Gastroesophageal sphincter (tissue), 3 donors: ENCODE measurements around the gene NFIA.

ENCODE experiments used
- EP300 ChIP-seq: sonication (generic); formaldehyde crosslinking; IDR thresholded peaks from one replicate; pipeline ENCODE4 v1.6.1; 2017; ENCODE audit warnings: antibody characterized with exemption, mild to moderate bottlenecking
- POLR2A ChIP-seq, 2 donors: fragments of 450-650 bp; IDR thresholded peaks; one replicate each; pipeline ENCODE4 v1.6.1; 2017; ENCODE audit warnings: antibody characterized with exemption in 2 of 2, mild to moderate bottlenecking in 2 of 2, moderate library complexity in 1 of 2
- POLR2AphosphoS5 ChIP-seq: sonication (generic); formaldehyde crosslinking; IDR thresholded peaks from one replicate; pipeline ENCODE4 v1.6.1; 2017; ENCODE audit warnings: antibody characterized with exemption
- TF ChIP-seq, protein P1 (sequence below), 4 experiments: fragments of 200-600 bp in 2 of 4; fragments of 450-650 bp in 2 of 4; sonication (generic) in 1 of 4; IDR thresholded peaks; one replicate each; pipeline ENCODE4 v1.5.1; 2017 to 2019; ENCODE audit warnings: antibody characterized with exemption in 4 of 4, mild to moderate bottlenecking in 2 of 4, moderate library complexity in 2 of 4

GRCh38 chr1:61201035-61201434, 118.7 kb downstream of the NFIA start:
- TF ChIP-seq, protein P1, sequence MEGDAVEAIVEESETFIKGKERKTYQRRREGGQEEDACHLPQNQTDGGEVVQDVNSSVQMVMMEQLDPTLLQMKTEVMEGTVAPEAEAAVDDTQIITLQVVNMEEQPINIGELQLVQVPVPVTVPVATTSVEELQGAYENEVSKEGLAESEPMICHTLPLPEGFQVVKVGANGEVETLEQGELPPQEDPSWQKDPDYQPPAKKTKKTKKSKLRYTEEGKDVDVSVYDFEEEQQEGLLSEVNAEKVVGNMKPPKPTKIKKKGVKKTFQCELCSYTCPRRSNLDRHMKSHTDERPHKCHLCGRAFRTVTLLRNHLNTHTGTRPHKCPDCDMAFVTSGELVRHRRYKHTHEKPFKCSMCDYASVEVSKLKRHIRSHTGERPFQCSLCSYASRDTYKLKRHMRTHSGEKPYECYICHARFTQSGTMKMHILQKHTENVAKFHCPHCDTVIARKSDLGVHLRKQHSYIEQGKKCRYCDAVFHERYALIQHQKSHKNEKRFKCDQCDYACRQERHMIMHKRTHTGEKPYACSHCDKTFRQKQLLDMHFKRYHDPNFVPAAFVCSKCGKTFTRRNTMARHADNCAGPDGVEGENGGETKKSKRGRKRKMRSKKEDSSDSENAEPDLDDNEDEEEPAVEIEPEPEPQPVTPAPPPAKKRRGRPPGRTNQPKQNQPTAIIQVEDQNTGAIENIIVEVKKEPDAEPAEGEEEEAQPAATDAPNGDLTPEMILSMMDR (IDR thresholded peaks at IDR 0.05) = no peak
- no peak for TF ChIP-seq EP300
- no peak for TF ChIP-seq POLR2A (IDR thresholded peaks at IDR 0.05)
- TF ChIP-seq POLR2AphosphoS5 = no peak
